Mesothelial cell of epicardium (in vitro differentiated cells): ENCODE measurements around the gene VWA3A. TPM values are rescaled to one million over a fixed set of nuclear protein-coding genes. Genes with fewer than 3 reads are reported as not detected.
"Not testable (repeated sequence)": the region's sequence is repeated elsewhere in the genome, so short reads cannot be mapped to it uniquely, and the experiment has no call there.

Experiments used
- DNase-seq, 2 experiments: peaks; one replicate each; pipeline ENCODE4 v3.0.0; 2021; ENCODE audit warnings: low spot score in 2 of 2; ENCODE audit not compliant: unreplicated experiment in 2 of 2
- H3K27ac Mint-ChIP-seq: 2 replicates; pipeline ENCODE4 v1.8.0; 2021; ENCODE audit warnings: mixed read lengths
- H3K27me3 Mint-ChIP-seq: 2 replicates; pipeline ENCODE4 v1.8.0; 2021; ENCODE audit warnings: low read depth, mixed read lengths
- H3K36me3 Mint-ChIP-seq: 2 replicates; pipeline ENCODE4 v1.8.0; 2021; ENCODE audit warnings: mixed read lengths
- H3K4me1 Mint-ChIP-seq: 2 replicates; pipeline ENCODE4 v1.8.0; 2021; ENCODE audit warnings: mixed read lengths
- H3K4me3 Mint-ChIP-seq: 2 replicates; pipeline ENCODE4 v1.8.0; 2021; ENCODE audit warnings: mild to moderate bottlenecking, moderate library complexity, mixed read lengths
- H3K9me3 Mint-ChIP-seq: 2 replicates; pipeline ENCODE4 v1.8.0; 2021; ENCODE audit warnings: mixed read lengths
- total RNA-seq: library from RNA; stranded (reverse); gene quantifications from 3 replicates; pipeline ENCODE4 v1.2.1, GENCODE V29; 2021
- TF ChIP-seq, protein P1 (sequence below): fragments of 200-600 bp; sonication (generic); IDR thresholded peaks from one replicate; pipeline ENCODE4 v1.5.0; 2021; ENCODE audit warnings: antibody characterized with exemption; ENCODE audit not compliant: unreplicated experiment

Gene VWA3A
- total RNA-seq, 1 donor from 2014 or later = 0.18 TPM

- Mint-ChIP-seq H3K27ac (no peak overlapping the region), H3K4me1 (no peaks in the 10 kb centered on the region), H3K4me3 (no peak overlapping the region), H3K36me3 (no peaks in the 10 kb centered on the region), H3K27me3 (peaks cover 29% of the 10 kb centered on the region), H3K9me3 (peaks cover 5% of the 10 kb centered on the region)
- TF ChIP-seq, protein P1, sequence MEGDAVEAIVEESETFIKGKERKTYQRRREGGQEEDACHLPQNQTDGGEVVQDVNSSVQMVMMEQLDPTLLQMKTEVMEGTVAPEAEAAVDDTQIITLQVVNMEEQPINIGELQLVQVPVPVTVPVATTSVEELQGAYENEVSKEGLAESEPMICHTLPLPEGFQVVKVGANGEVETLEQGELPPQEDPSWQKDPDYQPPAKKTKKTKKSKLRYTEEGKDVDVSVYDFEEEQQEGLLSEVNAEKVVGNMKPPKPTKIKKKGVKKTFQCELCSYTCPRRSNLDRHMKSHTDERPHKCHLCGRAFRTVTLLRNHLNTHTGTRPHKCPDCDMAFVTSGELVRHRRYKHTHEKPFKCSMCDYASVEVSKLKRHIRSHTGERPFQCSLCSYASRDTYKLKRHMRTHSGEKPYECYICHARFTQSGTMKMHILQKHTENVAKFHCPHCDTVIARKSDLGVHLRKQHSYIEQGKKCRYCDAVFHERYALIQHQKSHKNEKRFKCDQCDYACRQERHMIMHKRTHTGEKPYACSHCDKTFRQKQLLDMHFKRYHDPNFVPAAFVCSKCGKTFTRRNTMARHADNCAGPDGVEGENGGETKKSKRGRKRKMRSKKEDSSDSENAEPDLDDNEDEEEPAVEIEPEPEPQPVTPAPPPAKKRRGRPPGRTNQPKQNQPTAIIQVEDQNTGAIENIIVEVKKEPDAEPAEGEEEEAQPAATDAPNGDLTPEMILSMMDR = no peak
- no peak for DNase-seq
These were observed 30.8 kb downstream of the VWA3A start for GRCh38 chr16:22123146-22123545.

DNA sequence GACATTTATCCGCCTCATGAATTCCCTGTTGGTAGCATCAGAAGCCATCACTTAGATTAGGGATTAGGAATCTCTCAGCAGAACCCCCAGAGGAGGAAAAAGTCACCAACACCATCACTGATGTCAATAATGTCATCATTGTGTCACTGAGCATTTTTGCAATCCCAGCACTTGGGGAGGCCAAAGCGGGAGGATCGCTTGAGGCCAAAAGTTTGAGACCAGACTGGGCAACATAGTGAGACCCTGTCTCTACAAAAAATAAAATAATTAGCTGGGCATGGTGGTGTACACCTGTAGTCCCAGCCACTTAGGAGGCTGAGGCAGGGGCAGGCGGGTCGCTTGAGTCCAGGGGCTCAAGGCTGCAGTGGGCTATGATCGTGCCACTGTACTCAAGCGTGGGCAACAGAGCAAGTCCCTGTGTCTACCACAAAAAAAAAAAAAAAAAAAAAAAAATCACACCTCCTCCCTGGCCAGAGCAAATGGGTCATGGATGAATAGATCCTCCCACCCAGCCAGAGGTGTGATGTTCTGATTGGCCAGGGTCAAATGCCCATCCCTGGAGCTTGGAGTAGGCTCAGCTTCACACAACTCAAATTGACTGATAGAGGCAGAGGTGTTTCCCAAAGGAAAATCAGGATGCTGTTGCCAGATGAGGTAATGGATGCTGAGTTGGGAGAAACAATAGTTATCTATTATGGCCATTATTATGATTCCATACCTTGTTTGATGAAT lies 31.6 kb downstream of the VWA3A start:
- Mint-ChIP-seq H3K9me3 (peaks cover 11% of the 10 kb centered on the region), H3K27ac (no peak overlapping the region), H3K4me1 (no peaks in the 10 kb centered on the region), H3K36me3 (no peaks in the 10 kb centered on the region), H3K27me3 (peaks cover 30% of the 10 kb centered on the region), H3K4me3 (no peak overlapping the region)
- DNase-seq = no peak
- TF ChIP-seq, protein P1 = no peak

DNA sequence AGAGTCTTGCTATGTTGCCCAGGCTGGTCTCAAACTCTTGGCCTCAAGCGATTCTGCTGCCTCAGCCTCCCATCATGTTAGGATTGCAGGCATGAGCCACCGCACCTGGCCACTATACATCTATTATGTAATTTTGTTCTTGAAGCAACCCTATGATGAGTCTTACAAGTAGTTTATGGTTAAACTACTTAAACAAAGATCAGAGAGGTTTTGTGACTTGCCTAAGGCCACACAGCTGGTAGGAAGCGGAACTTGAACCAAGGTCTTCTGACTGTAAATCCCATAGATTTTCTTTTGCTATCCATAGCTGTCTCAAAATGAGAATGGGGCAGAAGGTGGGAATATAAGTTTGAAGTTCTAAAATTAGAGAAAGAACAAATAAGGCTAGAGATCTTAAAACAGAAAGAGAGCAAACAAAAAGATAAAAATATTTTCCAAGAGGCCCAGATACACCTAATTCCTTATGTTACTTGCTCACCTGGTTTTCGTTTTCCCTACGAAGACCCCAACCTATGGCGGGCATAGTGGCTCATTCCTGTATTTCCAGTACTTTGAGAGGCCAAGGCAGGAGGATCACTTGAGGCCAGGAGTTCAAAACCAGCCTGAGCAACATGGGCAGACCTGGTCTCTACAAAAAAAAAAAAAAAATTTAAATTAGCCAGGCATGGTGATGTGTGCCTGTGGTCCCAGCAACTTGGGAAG lies 32.4 kb downstream of the VWA3A start:
- Mint-ChIP-seq H3K4me1 (no peaks in the 10 kb centered on the region), H3K36me3 (no peaks in the 10 kb centered on the region), H3K27ac (no peak overlapping the region), H3K27me3 (peaks cover 34% of the 10 kb centered on the region), H3K4me3 (no peak overlapping the region), H3K9me3 (peaks cover 11% of the 10 kb centered on the region)
- TF ChIP-seq, protein P1 = no peak
- DNase-seq = no peak

GRCh38 chr16:22126037-22126558 lies 33.8 kb downstream of the VWA3A start:
- H3K36me3 Mint-ChIP-seq = no peaks in the 10 kb centered on the region

DNA sequence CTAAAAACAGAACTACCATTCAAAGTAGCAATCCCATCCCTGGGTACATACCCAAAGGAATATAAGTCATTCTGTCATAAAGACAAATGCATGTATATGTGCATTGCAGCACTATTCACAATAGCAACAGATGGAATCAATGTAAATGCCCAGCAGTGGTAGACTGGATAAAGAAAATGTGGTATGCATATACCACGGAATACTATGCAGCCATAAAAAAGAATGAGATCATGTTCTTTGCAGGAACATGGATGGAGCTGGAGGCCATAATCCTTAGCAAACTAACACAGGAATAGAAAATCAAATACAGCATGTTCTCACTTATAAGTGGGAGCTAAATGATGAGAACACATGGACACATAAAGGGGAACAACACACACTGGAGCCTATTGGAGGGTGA lies 36.2 kb downstream of the VWA3A start:
- not testable (repeated sequence) for H3K36me3 Mint-ChIP-seq, H3K4me1 Mint-ChIP-seq, H3K4me3 Mint-ChIP-seq, DNase-seq, H3K27ac Mint-ChIP-seq
- Mint-ChIP-seq H3K27me3 (peaks cover 13% of the 10 kb centered on the region), H3K9me3 (peaks cover 11% of the 10 kb centered on the region)

More at GRCh38 chr16:22126037-22126558, 33.8 kb downstream of the VWA3A start:
- Mint-ChIP-seq H3K27ac (no peak overlapping the region), H3K9me3 (peaks cover 11% of the 10 kb centered on the region), H3K27me3 (peaks cover 29% of the 10 kb centered on the region), H3K4me1 (no peaks in the 10 kb centered on the region), H3K4me3 (no peak overlapping the region)
- no peak for DNase-seq
- TF ChIP-seq, protein P1 = no peak

DNA sequence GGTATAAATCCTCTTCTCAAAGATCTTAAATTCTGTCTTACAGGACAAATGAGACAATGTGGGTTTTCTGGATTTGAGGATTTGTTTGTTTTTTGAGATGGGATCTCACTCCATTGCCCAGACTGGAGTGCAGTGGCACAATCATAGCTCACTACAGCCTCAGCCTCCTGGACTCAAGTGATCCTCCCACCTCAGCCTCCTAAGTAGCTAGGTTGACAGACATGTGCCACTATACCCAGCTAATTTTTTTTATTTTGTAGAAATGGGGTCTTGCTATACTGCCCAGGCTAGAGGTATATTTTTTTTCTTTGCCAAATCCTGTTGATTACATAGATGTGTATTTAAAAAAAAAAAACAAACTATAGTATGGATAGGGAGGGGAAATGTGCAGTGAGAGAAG lies 38.2 kb downstream of the VWA3A start:
- peaks cover 11% of the 10 kb centered on the region for H3K9me3 Mint-ChIP-seq
- H3K4me1 Mint-ChIP-seq = no peaks in the 10 kb centered on the region
- H3K36me3 Mint-ChIP-seq = no peaks in the 10 kb centered on the region
- peaks cover 19% of the 10 kb centered on the region for H3K27me3 Mint-ChIP-seq
- no peak for DNase-seq
- H3K4me3 Mint-ChIP-seq = no peak overlapping the region
- no peak overlapping the region for H3K27ac Mint-ChIP-seq
- TF ChIP-seq, protein P1 = no peak
